ENCODE measurements around the gene GOSR1.
"Not testable (repeated sequence)": the region's sequence is repeated elsewhere in the genome, so short reads cannot be mapped to it uniquely, and the experiment has no call there.

The GOSR1 gene

DNA sequence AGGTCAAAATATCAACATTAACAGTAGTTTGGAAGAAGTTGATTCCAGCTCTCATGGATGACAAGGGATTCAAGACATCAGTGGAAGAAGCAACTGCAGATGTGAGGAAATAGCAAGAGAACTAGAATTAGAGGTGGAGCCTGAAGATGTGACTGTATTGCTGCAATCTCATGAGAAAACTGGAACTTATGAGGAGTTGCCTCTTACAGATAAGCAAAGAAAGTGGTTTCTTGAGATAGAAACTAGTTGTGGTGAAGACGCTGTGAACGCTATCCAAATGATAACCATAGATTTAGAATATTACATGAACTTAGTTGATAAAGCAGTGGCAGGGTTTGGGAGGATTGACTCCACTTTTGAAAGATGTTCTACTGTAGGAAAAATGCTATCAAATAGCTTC, 67.8 kb downstream of the GOSR1 start:
- no peak overlapping the region for H3K4me3 ChIP-seq (ENCODE audit: low read depth, low read length)
- TF ChIP-seq, protein P1, sequence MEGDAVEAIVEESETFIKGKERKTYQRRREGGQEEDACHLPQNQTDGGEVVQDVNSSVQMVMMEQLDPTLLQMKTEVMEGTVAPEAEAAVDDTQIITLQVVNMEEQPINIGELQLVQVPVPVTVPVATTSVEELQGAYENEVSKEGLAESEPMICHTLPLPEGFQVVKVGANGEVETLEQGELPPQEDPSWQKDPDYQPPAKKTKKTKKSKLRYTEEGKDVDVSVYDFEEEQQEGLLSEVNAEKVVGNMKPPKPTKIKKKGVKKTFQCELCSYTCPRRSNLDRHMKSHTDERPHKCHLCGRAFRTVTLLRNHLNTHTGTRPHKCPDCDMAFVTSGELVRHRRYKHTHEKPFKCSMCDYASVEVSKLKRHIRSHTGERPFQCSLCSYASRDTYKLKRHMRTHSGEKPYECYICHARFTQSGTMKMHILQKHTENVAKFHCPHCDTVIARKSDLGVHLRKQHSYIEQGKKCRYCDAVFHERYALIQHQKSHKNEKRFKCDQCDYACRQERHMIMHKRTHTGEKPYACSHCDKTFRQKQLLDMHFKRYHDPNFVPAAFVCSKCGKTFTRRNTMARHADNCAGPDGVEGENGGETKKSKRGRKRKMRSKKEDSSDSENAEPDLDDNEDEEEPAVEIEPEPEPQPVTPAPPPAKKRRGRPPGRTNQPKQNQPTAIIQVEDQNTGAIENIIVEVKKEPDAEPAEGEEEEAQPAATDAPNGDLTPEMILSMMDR (IDR thresholded peaks at IDR 0.05; ENCODE audit: borderline replicate concordance, insufficient read depth, low read depth, low read length): no peak

GRCh38 chr17:30547778-30548573, 70.8 kb downstream of the GOSR1 start:
- no peak overlapping the region for H3K4me3 ChIP-seq (ENCODE audit: low read depth, low read length)
- TF ChIP-seq, protein P1 (IDR thresholded peaks at IDR 0.05; ENCODE audit: borderline replicate concordance, insufficient read depth, low read depth, low read length): no peak

- H3K4me3 ChIP-seq (ENCODE audit: low read depth, low read length): not testable (repeated sequence)
Observed at GRCh38 chr17:30549181-30549580, 72.0 kb downstream of the GOSR1 start.

- TF ChIP-seq, protein P1 (IDR thresholded peaks at IDR 0.05; ENCODE audit: borderline replicate concordance, insufficient read depth, low read depth, low read length): no peak
- no peak overlapping the region for H3K4me3 ChIP-seq (ENCODE audit: low read depth, low read length)
Observed at GRCh38 chr17:30549864-30550511, 72.8 kb downstream of the GOSR1 start.

DNA sequence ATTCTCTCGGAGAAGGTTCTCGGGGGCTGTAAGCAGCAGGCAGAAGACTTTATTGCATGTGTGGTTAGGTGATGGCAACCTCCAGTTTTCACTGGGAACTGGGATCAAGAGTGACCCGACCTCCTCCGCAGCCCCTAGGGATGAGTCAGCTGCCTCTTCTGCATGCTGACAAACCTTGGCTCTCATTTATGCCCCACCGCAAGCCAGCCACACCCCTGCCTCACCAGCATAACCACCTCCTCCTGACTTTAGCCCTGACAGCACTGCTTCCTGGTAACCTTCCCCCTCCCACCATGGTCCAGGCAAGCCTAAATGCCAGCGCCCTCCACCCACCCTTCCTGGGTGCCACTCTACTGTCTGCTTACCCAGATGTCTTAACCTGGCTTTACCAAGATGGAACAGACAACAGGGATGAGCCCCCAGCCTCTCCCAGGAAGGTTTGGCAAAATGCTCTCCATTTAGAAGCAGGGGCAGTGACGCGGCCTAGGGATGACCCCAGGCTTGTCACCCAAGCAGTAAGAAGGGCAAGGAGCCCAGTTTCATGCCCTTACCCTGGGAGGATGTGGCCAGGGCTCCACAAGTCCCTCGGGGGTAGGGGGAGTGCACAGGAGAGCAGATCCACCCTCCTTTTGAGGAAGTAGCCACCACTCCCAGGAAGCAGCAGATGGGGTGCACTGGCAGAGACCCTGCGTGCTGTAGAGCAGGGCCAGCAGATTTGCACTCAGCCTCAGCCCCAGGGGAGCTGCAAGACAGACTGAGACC, 73.5 kb downstream of the GOSR1 start:
- TF ChIP-seq, protein P1 (IDR thresholded peaks at IDR 0.05; ENCODE audit: borderline replicate concordance, insufficient read depth, low read depth, low read length): no peak
- H3K4me3 ChIP-seq (ENCODE audit: low read depth, low read length): no peak overlapping the region

- H3K4me3 ChIP-seq (ENCODE audit: low read depth, low read length): not testable (repeated sequence)
Observed at GRCh38 chr17:30551274-30551995, 74.2 kb downstream of the GOSR1 start.

GRCh38 chr17:30551996-30552339, 74.8 kb downstream of the GOSR1 start:
- TF ChIP-seq, protein P1 (IDR thresholded peaks at IDR 0.05; ENCODE audit: borderline replicate concordance, insufficient read depth, low read depth, low read length): no peak
- H3K4me3 ChIP-seq (ENCODE audit: low read depth, low read length): no peak overlapping the region
